HEK293 (cell line): ENCODE results near the gene ZNF775.
"Not testable (repeated sequence)": the region's sequence is repeated elsewhere in the genome, so short reads cannot be mapped to it uniquely, and the experiment has no call there.

Experiments
- CTCF ChIP-seq: fragments of 450-650 bp; formaldehyde crosslinking; IDR thresholded peaks from 2 replicates; pipeline ENCODE4 v1.5.1; 2016; ENCODE audit warnings: missing biosample characterization, missing genetic modification characterization
- GLI4 ChIP-seq: fragments of 450-650 bp; formaldehyde crosslinking; IDR thresholded peaks from 2 replicates; pipeline ENCODE4 v1.5.1; 2016; ENCODE audit warnings: missing biosample characterization, missing genetic modification characterization
- OVOL3 ChIP-seq: fragments of 450-650 bp; formaldehyde crosslinking; IDR thresholded peaks from 2 replicates; pipeline ENCODE4 v1.5.1; 2016; ENCODE audit warnings: missing biosample characterization, missing genetic modification characterization
- PRDM10 ChIP-seq: fragments of 450-650 bp; formaldehyde crosslinking; IDR thresholded peaks from 2 replicates; pipeline ENCODE4 v1.5.1; 2016; ENCODE audit warnings: missing biosample characterization, missing genetic modification characterization
- ZNF202 ChIP-seq: fragments of 450-650 bp; formaldehyde crosslinking; IDR thresholded peaks from 2 replicates; pipeline ENCODE4 v1.5.1; 2016; ENCODE audit warnings: missing biosample characterization, missing genetic modification characterization, borderline replicate concordance
- ZNF24 ChIP-seq: fragments of 450-650 bp; formaldehyde crosslinking; IDR thresholded peaks from 2 replicates; pipeline ENCODE4 v1.5.1; 2016; ENCODE audit warnings: missing biosample characterization, missing genetic modification characterization
- ZNF624 ChIP-seq: fragments of 450-650 bp; formaldehyde crosslinking; IDR thresholded peaks from 2 replicates; pipeline ENCODE4 v1.5.1; 2017; ENCODE audit warnings: missing biosample characterization, missing genetic modification characterization

GRCh38 chr7:150385884-150386283, 6.8 kb downstream of the ZNF775 start:
- TF ChIP-seq OVOL3; ZNF24 (tag by site-specific recombination); ZNF624; CTCF (tag by site-specific recombination); GLI4; PRDM10 (tag by site-specific recombination); ZNF202 (tag by site-specific recombination): not testable (repeated sequence)
